HEK293T (cell line): Measurements from ENCODE around the gene CYFIP1.

Experiments
- BHLHE40 ChIP-seq: fragments of 450-650 bp; IDR thresholded peaks from 2 replicates; pipeline ENCODE4 v1.6.1; 2016; ENCODE audit warnings: mild to moderate bottlenecking, moderate library complexity, borderline replicate concordance
- CTBP1 ChIP-seq: fragments of 450-650 bp; IDR thresholded peaks from 2 replicates; pipeline ENCODE4 v1.6.1; 2016; ENCODE audit warnings: borderline replicate concordance
- FOXA1 ChIP-seq: fragments of 450-650 bp; IDR thresholded peaks from 2 replicates; pipeline ENCODE4 v1.6.1; 2016; ENCODE audit warnings: mild to moderate bottlenecking
- FOXM1 ChIP-seq: fragments of 450-650 bp; IDR thresholded peaks from 2 replicates; pipeline ENCODE4 v1.6.1; 2017; ENCODE audit warnings: mild to moderate bottlenecking, borderline replicate concordance

GRCh38 chr15:22845289-22845900 is 134.8 kb downstream of the CYFIP1 start:
- TF ChIP-seq FOXA1 (no peak), BHLHE40 (no peak), CTBP1 (no peak), FOXM1 (no peak)
